K562 (cell line): ENCODE measurements around the gene SKIC8. TPM values are rescaled to one million over a fixed set of nuclear protein-coding genes. Genes with fewer than 3 reads are reported as not detected.
A peak's percentile ranks its signal among the peaks of the same experiment; 100 is the strongest.

Source experiments
- ADNP ChIP-seq: fragments of 200-800 bp; sonication (Bioruptor generic); IDR thresholded peaks from 2 replicates; pipeline ENCODE4 v1.6.1; 2016; ENCODE audit warnings: missing genetic modification characterization, missing compliant biosample characterization
- BCOR ChIP-seq: fragments of 450-650 bp; IDR thresholded peaks from 2 replicates; pipeline ENCODE4 v1.6.1; 2016
- FOXA3 ChIP-seq, 2 experiments: fragments of 450-650 bp in 1 of 2; sonication (generic) in 1 of 2; formaldehyde crosslinking; IDR thresholded peaks in 1 of 2; conservative IDR thresholded peaks in 1 of 2; 2 replicates each; pipeline versions ENCODE4 v1.4.0 to v1.8.0; 2020 to 2022; ENCODE audit warnings: mild to moderate bottlenecking in 2 of 2, missing genetic modification reagents in 1 of 2
- GABPA ChIP-seq: fragments of 200-800 bp; sonication (Bioruptor generic); conservative IDR thresholded peaks from 2 replicates; pipeline ENCODE4 v1.6.1; 2016; ENCODE audit warnings: low read depth, missing genetic modification characterization, missing compliant biosample characterization
- HDAC1 ChIP-seq, 2 experiments: fragments of 450-650 bp; IDR thresholded peaks; 2 replicates each; pipeline ENCODE4 v1.6.1; 2016 to 2017; ENCODE audit warnings: inconsistent platforms in 1 of 2, mild to moderate bottlenecking in 1 of 2, moderate library complexity in 1 of 2
- LEF1 ChIP-seq: fragments of 450-650 bp; IDR thresholded peaks from 2 replicates; pipeline ENCODE4 v1.6.1; 2016; ENCODE audit warnings: mild to moderate bottlenecking
- MEIS2 ChIP-seq: fragments of 450-650 bp; IDR thresholded peaks from 2 replicates; pipeline ENCODE4 v1.6.1; 2014; ENCODE audit warnings: mild to moderate bottlenecking; ENCODE audit not compliant: partially characterized antibody
- NFYB ChIP-seq: IDR thresholded peaks from 2 replicates; pipeline ENCODE4 v1.6.1; 2011; ENCODE audit warnings: mild to moderate bottlenecking, moderate library complexity; ENCODE audit not compliant: insufficient read length; ENCODE audit errors: extremely low read depth
- RBM15 ChIP-seq: fragments of 200-400 bp; formaldehyde crosslinking; IDR thresholded peaks from 2 replicates; pipeline ENCODE4 v1.6.1; 2018; ENCODE audit warnings: mild to moderate bottlenecking, low read length, moderate library complexity; ENCODE audit not compliant: insufficient read depth
- RHOXF2B ChIP-seq: fragments of 250-450 bp; sonication (Bioruptor Pico); conservative IDR thresholded peaks from 2 replicates; pipeline ENCODE4 v1.5.1; 2021
- TAF7 ChIP-seq: fragments of 450-650 bp; IDR thresholded peaks from 2 replicates; pipeline ENCODE4 v1.6.1; 2016; ENCODE audit warnings: missing genetic modification characterization, missing compliant biosample characterization
- TEAD1 ChIP-seq, 2 experiments: fragments of 450-650 bp in 1 of 2; sonication (generic) in 1 of 2; formaldehyde crosslinking; IDR thresholded peaks; 2 replicates each; pipeline versions ENCODE4 v1.4.0 to v1.8.0; 2020 to 2022; ENCODE audit warnings: mild to moderate bottlenecking in 2 of 2, missing genetic modification reagents in 1 of 2
- ZNF57 ChIP-seq: fragments of 450-650 bp; formaldehyde crosslinking; IDR thresholded peaks from 2 replicates; pipeline ENCODE4 v1.4.0; 2020; ENCODE audit warnings: mild to moderate bottlenecking, moderate library complexity
- polyA plus RNA-seq, 8 experiments: library from polyadenylated mRNA; depleted of rRNA in 4 of 8; stranded (reverse) in 5 of 8; unstranded in 3 of 8; fragments of >200 nt; fragmentation: Nextera tagmentation in 2 of 8; fragmentation: Illumina TruSeq in 1 of 8; extraction: Ambion mirVana in 2 of 8; extraction: Trizol in 1 of 8; gene quantifications; 2 replicates each; pipeline versions ENCODE4 v1.2.1 to v1.2.3, GENCODE V29; 2011 to 2014; ENCODE audit warnings: inconsistent platforms in 1 of 8, missing spikeins in 1 of 8
- total RNA-seq, 7 experiments: library from RNA; depleted of rRNA in 6 of 7; stranded (reverse); fragments of >200 nt in 6 of 7; fragmentation: Illumina TruSeq in 2 of 7; extraction: Trizol in 2 of 7; gene quantifications; 2 replicates each; pipeline versions ENCODE4 v1.2.1 to v1.2.3, GENCODE V29; 2011 to 2021; ENCODE audit warnings: low replicate concordance in 1 of 7
- TF ChIP-seq, protein P1 (sequence below), 2 experiments: fragments of 450-650 bp; IDR thresholded peaks; 2 replicates each; pipeline ENCODE4 v1.6.1; 2016; ENCODE audit warnings: mild to moderate bottlenecking in 2 of 2, borderline replicate concordance in 1 of 2, low read depth in 1 of 2, moderate library complexity in 1 of 2
- TF ChIP-seq, protein P2 (sequence below): IDR thresholded peaks from 2 replicates; pipeline ENCODE4 v1.6.1; 2011; ENCODE audit warnings: borderline replicate concordance, low read depth, mild to moderate bottlenecking, moderate library complexity, low read length; ENCODE audit not compliant: insufficient read depth, poor library complexity, severe bottlenecking

Gene SKIC8
- total and polyA plus RNA-seq, 9 of the 15 experiments (the other 6 are each of a cell fraction or from before 2014, with no cell fraction given) = 79.5 to 389 (median 146) TPM

DNA sequence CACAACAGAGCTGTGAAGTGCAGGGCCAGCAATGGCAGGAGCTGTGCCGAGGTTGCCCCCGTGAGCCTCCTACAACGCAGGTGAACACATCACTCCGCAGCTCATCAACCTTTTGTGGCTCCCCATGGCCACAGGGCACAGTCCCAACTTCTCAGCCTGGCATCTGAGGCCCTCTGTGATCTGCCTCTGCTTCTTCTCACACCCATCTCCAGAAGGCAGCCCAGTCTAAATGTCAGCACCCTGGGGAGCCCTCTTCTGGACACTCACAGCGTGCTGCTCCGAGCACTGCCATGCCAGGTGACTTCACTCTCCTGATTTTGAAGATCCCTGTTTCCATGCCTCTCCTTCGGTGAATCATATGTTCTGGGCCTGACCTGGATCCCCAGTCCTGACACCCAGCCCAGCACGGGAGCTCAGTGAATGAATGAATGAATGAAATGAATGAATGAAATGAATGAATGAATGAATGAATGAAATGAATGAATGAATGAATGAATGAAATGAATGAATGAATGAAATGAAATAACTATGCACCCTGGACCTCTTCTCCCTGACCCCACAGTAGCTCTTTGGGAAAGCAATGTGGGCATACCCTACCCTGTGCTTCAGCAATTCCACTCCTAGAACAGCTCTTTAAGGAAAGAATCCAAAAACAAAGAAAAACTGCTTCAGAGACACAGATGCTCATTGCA, 17.9 kb upstream of the SKIC8 start (continued):
- TF ChIP-seq, protein P1, sequence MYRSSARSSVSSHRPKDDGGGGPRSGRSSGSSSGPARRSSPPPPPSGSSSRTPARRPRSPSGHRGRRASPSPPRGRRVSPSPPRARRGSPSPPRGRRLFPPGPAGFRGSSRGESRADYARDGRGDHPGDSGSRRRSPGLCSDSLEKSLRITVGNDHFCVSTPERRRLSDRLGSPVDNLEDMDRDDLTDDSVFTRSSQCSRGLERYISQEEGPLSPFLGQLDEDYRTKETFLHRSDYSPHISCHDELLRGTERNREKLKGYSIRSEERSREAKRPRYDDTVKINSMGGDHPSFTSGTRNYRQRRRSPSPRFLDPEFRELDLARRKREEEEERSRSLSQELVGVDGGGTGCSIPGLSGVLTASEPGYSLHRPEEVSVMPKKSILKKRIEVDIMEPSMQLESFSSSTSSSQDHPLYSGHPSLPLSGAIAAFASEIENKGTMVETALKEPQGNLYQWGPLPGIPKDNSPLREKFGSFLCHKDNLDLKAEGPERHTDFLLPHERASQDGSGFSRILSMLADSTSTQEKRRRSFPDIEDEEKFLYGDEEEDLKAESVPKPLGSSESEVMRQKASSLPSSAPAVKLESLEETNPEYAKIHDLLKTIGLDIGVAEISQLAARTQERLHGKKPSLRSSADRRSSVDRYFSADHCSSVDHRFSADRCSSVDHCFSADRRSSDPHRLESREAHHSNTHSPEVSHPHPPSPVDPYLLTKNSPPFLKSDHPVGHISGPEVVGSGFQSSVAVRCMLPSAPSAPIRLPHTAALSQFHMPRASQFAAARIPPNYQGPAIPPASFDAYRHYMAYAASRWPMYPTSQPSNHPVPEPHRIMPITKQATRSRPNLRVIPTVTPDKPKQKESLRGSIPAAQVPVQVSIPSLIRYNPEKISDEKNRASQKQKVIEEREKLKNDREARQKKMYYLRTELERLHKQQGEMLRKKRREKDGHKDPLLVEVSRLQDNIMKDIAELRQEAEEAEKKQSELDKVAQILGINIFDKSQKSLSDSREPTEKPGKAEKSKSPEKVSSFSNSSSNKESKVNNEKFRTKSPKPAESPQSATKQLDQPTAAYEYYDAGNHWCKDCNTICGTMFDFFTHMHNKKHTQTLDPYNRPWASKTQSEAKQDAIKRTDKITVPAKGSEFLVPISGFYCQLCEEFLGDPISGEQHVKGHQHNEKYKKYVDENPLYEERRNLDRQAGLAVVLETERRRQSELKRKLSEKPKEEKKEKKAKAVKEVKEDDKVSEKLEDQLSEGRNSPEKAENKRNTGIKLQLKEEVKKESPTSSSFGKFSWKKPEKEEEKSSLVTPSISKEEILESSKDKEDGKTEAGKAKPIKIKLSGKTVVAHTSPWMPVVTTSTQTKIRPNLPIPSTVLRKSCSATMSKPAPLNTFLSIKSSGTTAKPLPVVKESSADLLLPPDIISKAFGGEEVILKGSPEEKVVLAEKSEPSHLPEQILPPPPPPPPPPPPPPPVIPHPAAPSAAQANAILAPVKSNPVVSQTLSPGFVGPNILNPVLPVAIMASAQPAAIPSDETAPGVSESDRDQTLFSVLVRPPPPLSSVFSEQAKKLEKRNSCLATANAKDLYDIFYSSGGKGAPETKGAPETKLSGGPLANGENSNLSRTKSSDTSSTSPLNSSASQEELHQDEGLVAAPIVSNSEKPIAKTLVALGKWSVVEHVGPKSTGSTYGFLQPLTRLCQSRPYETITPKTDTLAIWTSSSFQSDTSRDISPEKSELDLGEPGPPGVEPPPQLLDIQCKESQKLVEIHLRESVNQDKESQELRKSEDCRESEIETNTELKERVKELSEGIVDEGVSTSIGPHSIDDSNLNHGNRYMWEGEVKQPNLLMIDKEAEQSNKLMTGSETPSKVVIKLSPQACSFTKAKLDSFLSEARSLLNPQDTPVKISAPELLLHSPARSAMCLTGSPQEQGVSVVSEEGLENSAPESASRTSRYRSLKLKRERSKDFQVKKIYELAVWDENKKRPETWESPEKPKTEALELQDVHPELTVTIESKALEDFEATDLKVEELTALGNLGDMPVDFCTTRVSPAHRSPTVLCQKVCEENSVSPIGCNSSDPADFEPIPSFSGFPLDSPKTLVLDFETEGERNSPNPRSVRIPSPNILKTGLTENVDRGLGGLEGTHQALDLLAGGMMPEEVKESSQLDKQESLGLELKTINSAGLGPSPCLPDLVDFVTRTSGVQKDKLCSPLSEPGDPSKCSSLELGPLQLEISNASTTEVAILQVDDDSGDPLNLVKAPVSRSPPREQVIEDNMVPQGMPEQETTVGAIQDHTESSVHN (IDR thresholded peaks at IDR 0.05; ENCODE audit: borderline replicate concordance in 1 of 2, low read depth in 1 of 2) = peak in 1 of 2 experiments; percentile 75; a peak in 2 of 4 replicates
- TF ChIP-seq TAF7 (no peak), RHOXF2B (no peak), GABPA (no peak), TEAD1 (CRISPR knock-in tag; IDR thresholded peaks at IDR 0.05) (no peak), MEIS2 (peak; percentile 15), FOXA3 (CRISPR knock-in tag; conservative IDR thresholded peaks at IDR 0.05 in 1 of 2, IDR thresholded peaks at IDR 0.05 in 1 of 2) (no peak), BCOR (peak; percentile 62; the same call in 1 of the 2 replicates), RBM15 (no peak), NFYB (no peak), ZNF57 (no peak), LEF1 (no peak), ADNP (tag) (peak; percentile 32; the same call in 1 of the 2 replicates), HDAC1 (IDR thresholded peaks at IDR 0.05) (0 out of 4 replicates have a peak, but pooled peaks of 1 of the 2 experiments have one; percentile 21)
- TF ChIP-seq, protein P2, sequence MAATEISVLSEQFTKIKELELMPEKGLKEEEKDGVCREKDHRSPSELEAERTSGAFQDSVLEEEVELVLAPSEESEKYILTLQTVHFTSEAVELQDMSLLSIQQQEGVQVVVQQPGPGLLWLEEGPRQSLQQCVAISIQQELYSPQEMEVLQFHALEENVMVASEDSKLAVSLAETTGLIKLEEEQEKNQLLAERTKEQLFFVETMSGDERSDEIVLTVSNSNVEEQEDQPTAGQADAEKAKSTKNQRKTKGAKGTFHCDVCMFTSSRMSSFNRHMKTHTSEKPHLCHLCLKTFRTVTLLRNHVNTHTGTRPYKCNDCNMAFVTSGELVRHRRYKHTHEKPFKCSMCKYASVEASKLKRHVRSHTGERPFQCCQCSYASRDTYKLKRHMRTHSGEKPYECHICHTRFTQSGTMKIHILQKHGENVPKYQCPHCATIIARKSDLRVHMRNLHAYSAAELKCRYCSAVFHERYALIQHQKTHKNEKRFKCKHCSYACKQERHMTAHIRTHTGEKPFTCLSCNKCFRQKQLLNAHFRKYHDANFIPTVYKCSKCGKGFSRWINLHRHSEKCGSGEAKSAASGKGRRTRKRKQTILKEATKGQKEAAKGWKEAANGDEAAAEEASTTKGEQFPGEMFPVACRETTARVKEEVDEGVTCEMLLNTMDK = peak; percentile 38
